ENCODE results near the gene MYO1D.
"Not testable (repeated sequence)": the region's sequence is repeated elsewhere in the genome, so short reads cannot be mapped to it uniquely, and the experiment has no call there.

MYO1D gene

GRCh38 chr17:32565401-32565800, 311.5 kb downstream of the MYO1D start:
- DNase-seq: no peak

DNA sequence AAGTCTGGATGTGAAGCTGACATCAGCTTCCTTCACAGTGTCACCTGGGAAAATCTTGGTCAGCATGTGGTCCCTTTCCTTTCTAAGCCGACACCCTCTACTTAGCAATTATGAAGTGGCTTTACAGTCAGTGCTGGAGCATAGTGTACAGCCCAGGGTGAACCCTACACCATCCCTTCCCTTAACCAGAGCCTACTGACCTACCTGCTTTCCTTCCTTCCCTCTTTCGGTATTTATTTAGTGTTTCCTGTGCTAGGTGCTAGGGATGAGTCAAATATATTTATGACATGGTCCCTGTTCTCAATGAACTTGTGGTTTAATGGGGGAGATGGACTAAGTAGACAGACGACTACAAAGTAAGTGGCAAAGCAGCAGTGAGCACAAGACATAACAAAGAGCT, 312.6 kb downstream of the MYO1D start:
- no peak for DNase-seq

GRCh38 chr17:32563583-32563982, 313.3 kb downstream of the MYO1D start:
- no peak for DNase-seq

DNA sequence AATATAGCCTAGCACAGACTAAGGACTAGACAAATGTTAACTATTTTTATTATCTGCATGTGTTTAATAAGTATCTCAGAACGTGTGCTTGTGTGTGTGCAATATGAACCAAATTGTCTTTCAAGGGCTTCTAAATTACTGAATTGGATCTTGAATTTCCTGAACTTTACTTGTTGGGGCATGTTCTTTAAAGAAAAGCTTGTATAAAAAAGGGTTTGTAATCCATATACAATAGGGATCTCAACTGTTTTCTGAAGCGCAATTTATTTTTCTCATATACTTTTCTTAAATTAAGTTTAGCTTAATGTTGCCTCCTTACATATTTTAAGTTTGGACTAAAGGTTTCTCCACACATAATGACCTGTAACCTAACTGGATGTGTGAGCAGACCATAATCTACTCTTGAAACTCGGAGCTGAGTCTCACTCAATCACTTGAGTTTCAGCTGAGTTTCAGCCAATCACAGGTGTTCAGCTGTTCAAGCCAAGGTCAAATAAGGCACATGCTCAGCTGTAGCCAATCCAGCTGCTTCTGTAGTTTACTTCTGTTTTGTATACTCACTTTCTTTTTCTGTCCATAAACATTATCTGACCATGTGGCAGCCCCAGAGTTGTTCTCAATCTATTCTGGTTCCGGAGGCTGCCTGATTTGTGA, 317.8 kb downstream of the MYO1D start:
- no peak for DNase-seq

- DNase-seq: no peak
These were observed 318.5 kb downstream of the MYO1D start for GRCh38 chr17:32558326-32558955.

- DNase-seq: no peak
These were observed 321.2 kb downstream of the MYO1D start for GRCh38 chr17:32555611-32556310.

- DNase-seq: peak; percentile 25 to 39 (median 36)
These were observed 323.8 kb downstream of the MYO1D start for GRCh38 chr17:32553168-32553567.

- DNase-seq: no peak
These were observed 324.6 kb downstream of the MYO1D start for GRCh38 chr17:32552280-32552679.

DNA sequence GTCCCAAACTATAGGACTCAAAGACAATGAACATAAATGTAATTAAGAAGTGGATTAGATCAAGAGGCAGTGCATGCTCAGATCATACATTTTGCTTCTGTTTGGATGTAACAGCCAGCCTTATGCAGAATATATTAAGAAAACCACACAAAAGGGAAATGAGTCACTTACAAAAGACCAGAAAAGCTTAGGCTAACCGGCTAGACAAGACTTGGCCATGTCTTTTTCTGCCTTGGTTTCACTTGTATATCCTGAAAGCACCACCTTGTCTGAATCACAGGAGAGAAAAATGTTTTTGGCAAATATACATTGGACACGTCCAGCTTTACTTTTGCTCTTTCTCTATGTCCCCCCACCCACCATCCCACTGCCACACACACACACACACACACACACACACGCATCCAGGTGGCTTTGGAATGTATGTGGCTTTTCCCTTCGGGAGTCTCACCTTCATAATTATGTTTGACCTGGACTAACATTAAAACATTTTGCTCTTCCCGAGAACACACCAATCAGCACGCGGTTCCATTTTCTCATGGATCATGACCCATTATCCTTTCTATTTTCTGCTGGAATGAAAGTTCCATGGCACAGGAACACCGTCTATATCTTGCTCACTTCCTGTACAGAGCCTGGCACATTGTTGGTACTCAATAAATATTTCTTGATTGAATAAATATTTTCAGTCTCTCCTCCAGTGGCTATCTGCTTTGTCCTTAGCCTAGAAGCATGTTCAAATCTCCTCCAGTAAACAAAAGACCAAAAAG, 325.6 kb downstream of the MYO1D start:
- peak; percentile 27 to 55 (median 55) for DNase-seq

- DNase-seq: no peak
These were observed 327.4 kb downstream of the MYO1D start for GRCh38 chr17:32549559-32549958.

DNA sequence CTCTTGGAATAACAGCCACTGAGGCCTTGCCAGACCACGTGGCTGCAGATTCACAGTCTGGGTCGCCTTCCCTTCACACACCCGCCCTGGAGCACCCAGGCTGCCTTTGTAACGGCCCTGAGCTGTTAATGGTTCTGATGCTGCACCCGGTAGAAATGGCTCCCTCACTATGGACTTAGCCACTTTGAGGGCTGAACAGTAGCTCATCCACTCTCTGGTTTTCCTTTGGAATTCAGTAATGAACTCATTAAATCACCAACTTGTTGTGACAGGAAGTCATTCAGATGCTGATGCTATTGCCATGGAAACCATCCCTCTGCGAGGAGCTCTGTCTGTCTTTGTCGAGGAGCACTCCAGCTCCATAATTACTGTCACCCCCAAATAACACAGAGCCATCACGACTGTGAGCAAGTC, 330.9 kb downstream of the MYO1D start:
- no peak for DNase-seq

GRCh38 chr17:32542186-32542585, 334.7 kb downstream of the MYO1D start:
- no peak for DNase-seq

DNA sequence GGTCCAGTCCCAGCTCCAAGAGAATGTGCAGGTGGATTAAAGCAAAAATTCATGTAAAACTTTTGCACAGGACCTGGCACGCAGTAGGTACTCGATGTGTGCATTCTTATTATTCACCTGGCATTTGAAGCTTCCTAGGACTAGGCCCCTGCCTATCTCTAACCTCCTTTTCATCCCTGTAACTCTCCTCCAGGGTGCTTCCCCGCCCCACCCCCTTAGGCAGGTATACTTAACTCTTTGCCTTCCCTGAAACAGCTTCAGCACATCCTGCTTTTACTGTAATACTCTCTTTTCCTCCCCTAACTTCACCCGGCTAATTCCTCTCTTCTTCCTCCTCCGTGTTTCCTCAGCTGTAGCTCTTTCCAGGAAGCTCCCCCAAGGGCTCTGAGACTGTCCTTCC, 335.3 kb downstream of the MYO1D start:
- no peak for DNase-seq

DNA sequence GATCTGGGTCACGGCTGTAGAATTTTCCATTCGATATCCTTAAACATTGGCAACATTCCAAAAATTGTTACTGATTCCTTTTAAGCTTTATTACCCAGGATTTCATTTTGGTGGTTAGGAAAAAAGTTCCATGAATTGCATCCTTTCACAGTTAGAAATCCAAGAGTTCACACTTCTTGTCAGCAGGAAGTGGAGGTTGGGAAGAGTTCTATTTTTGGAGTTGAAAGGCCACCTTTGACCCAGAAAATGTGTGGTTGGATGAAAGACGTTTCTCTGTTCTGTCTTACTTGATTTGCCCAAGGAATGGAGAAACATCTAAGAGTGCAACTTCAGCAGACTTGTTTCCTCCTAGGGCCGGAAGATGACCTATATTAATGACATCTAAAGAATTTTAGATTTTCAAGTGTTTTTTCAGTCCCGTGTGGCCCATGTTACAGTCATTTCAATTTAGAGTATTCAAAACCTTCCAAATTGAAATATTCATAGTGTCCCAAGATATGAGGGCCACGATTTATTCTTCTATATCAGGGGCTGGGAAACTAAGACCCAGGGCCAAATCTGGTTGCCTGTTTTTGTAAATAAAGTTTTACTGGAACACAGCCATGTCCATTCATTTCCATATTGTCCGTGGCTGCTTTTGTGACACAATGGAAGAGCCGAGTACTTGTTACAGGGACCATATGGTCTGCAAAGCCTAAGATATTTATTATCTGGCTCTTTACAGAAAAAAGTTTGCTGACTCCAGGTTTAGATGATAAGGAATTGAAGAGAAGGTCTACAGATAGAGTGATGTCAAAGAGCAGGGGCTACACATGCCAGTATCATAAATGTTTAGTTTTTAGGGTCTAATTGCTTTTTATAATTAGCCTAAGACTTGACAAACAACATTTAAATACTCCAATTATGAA, 339.9 kb downstream of the MYO1D start:
- DNase-seq: peak; percentile 8 to 33 (median 26)

DNA sequence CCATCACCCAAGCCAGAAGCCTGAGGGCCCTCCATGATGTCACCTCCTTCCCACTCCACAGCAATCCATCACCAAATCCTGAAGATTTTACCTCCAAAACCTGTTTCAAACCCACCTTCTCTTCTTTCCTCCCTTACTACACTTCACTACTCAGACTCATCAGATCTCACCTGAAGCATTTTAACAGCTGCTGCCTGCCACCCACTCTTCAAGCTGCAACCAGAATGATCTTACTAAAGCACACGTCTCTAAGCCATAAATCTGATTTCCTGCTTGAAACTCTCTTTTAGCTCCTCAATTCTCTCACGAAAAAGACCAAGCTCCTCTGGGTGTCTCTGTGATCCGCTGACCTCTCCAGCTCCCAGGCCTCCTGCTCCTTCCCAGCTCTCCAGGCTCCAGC, 343.6 kb downstream of the MYO1D start:
- no peak for DNase-seq

GRCh38 chr17:32529604-32530003, 347.3 kb downstream of the MYO1D start:
- no peak for DNase-seq

DNA sequence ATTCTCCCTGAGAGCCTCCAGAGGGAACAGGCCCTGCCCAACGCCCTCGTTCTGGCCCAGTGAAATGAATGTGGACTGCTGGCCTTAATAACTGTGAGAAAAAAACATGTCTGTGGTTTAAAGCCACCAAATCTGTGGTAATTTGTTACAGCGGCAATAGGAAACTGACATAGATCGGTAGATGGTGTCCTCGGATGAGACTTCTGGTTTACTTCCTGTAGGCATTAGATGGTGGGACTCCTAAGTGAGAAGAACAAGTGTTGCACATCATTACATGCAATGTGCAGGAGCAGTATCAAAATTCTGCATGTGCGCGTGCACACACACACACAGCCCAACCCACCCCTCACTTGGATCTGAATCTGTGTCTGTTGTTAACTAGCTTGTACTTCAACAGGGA, 348.1 kb downstream of the MYO1D start:
- DNase-seq: no peak

DNA sequence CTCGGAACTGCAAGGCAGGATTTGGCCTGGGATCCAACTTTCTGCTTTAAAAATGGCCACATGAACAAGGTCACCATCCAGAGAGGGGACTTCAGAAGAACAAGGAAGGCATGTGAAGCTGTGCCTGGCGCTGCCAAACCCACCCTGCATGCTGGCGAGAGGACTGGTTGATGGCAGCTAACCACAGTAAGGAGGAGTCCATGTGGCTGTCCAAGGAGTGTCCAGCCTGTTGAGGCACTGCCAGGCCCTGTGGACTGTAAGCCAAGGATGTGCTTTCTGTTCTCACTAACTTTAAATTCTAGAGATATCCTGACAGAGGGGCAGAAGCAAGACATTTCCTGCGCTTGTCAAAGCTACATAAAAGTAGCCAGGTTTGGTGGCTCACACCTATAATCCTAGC, 349.8 kb downstream of the MYO1D start:
- DNase-seq: no peak

DNA sequence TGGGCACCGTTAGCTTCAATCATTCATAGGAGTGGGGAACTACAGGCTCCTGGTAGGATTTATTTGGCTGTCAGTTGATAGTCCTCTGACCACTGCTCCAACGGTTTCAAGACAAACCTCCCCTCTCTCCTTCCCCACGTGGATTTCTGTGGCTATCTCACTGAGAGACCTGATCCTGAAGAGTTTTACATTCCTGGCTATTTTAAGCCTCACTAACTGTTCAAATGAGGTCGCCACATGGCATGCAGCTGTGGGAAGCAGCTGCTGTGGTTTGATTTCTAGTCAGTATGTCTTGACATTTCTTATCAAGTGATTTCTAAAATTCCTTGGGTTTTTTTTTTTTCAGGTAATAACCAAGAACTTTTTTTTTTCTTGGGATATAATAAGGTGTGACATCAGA, 351.8 kb downstream of the MYO1D start:
- DNase-seq: no peak

- not testable (repeated sequence) for DNase-seq
These were observed 352.4 kb downstream of the MYO1D start for GRCh38 chr17:32524553-32524880.

DNA sequence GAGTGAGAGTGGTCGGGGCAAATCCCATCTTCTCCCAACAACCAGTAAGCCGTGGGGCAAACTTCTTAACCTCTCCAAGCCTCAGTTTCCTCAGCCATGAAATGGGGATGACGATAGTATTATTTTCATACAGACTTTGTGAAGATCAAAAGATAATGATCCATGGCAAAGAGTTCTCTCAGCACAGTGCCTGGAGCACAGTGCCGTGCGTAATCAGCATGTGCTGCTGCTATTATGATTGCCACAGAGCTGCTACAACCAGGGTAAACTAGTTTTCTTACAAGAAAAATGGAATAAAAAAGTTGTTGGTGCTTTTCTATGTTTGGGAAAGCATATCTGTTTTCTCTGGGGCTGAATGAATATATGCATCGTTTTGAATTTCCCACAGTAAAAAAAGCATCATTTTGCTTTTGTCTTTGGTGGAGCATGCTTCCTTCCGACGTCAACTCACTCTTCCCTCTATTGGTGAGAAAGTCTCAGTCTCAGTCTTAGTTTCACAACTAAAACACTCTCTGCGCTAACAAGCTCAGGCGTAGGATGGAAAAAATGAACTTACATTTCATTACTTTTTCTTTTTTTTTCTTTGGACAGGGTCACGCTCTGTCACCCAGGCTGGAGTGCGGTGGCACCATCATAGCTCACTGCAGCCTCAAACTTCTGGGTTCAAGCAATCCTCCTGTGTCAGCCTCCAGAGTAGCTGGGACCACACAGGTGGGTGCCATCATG, 352.9 kb downstream of the MYO1D start:
- DNase-seq: no peak

Measured in suppressor macrophage treated with lipopolysaccharide for 1 hour (primary cell).